ENCODE measurements around the gene G2E3. TPM values are rescaled to one million over a fixed set of nuclear protein-coding genes. Genes with fewer than 3 reads are reported as not detected.

Gene G2E3
- total and polyA plus RNA-seq, 2 donors from 2014 or later: 4.4 to 20.5 TPM

DNA sequence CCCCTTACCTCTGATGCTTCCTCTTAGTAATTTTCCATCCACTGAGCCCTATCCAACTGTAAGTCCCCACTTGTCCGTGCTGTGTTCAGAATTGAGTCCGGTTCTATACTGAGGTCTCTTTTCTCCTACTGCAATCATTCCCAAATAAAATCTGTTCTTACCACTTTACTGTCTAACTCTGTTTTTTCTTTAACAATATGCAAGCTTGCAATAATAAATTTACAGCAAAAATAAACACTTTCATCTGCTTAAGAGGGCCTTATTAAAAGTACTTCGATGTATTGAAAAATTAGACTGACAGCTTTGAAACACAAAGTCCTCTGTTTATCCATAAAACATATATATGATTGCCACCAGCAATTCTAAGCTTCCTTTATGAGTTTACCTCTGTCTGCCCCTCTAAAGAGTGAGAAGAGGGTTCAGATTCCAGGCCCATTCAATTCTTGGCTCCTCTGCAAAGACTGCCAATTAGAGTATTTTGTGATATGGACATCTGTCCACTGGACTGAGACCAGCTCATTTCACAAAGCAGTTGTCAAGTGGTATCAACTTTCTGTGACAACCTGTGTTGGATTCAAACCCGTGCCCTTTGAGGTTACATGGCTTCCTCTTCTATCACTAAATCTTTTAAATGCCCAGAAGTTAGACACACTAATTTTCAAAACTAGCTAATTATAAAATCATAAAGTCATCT is 39.9 kb upstream of the G2E3 start:
- intact Hi-C loops (cut with DNase I): no loop called here
- H3K9me3 ChIP-seq (ENCODE audit: control insufficient read depth in 2 of 3, insufficient read depth in 1 of 3, low read length in 3 of 3): no peaks in the 10 kb centered on the region
- H3K4me3 ChIP-seq (ENCODE audit: low read length in 3 of 3): no peak overlapping the region
- H3K9ac ChIP-seq (ENCODE audit: low read length in 3 of 3): no peak overlapping the region
- TF ChIP-seq CTCF (IDR thresholded peaks at IDR 0.05; ENCODE audit: borderline replicate concordance, extremely low read depth, insufficient read depth): no peak
- DNase-seq: no peak
- H3K27ac ChIP-seq (ENCODE audit: low read depth in 2 of 2, low read length in 2 of 2): no peak overlapping the region
- no peaks in the 10 kb centered on the region for H3K27me3 ChIP-seq (ENCODE audit: control insufficient read depth, insufficient read depth, low read length)
- no peak for FAIRE-seq
- no peaks in the 10 kb centered on the region for H3K36me3 ChIP-seq (ENCODE audit: control insufficient read depth in 2 of 3, insufficient read depth in 3 of 3, low read length in 3 of 3)
- H3K4me1 ChIP-seq (ENCODE audit: control insufficient read depth in 2 of 3, insufficient read depth in 2 of 3, low read depth in 1 of 3, low read length in 3 of 3): no peaks in the 10 kb centered on the region

DNA sequence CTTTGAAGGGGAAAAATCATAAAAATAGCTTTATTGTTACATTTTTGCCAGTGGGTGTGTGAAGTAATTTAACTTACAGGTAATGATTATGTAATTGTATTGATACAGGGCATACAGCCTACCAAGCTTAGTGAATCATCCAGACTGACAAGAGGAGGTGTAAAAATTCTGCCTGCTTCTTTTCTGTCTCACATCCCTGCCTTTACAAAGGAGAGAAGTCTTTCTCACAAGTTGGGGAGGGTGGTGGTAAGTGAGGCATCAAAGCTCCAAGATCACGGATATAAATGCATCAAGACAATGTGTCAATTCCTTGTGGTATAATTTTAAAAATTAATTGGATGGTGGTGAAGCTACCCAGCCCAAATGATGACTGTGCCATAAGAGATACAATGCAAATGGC is 39.0 kb upstream of the G2E3 start:
- H3K27me3 ChIP-seq (ENCODE audit: control insufficient read depth, insufficient read depth, low read length): no peaks in the 10 kb centered on the region
- no peak overlapping the region for H3K27ac ChIP-seq (ENCODE audit: low read depth in 2 of 2, low read length in 2 of 2)
- H3K36me3 ChIP-seq (ENCODE audit: control insufficient read depth in 2 of 3, insufficient read depth in 3 of 3, low read length in 3 of 3): no peaks in the 10 kb centered on the region
- H3K9me3 ChIP-seq (ENCODE audit: control insufficient read depth in 2 of 3, insufficient read depth in 1 of 3, low read length in 3 of 3): no peaks in the 10 kb centered on the region
- FAIRE-seq (no peak), DNase-seq (no peak)
- intact Hi-C loops (cut with DNase I): no loop called here
- H3K4me1 ChIP-seq (ENCODE audit: control insufficient read depth in 2 of 3, insufficient read depth in 2 of 3, low read depth in 1 of 3, low read length in 3 of 3): no peaks in the 10 kb centered on the region
- no peak overlapping the region for H3K9ac ChIP-seq (ENCODE audit: low read length in 3 of 3)
- no peak overlapping the region for H3K4me3 ChIP-seq (ENCODE audit: low read length in 3 of 3)
- TF ChIP-seq CTCF (IDR thresholded peaks at IDR 0.05; ENCODE audit: borderline replicate concordance, extremely low read depth, insufficient read depth): no peak

DNA sequence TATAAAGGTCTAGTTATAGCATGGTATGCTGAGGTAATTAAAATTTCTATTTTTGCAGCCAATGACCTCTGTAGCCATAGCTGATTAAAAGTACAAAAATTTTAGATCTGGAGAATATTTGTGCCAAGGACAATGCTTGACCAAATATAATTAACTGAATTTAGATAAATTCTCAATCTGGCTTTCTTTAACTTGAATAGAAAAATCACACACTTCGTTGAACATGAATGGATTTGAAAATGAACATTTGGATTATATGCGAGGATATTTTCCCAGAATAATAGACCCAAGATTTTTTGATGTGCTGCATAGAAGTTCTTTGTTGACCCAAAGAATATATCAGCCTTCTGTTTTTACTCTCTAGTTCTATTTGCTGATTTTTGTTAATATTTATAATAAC is 38.4 kb upstream of the G2E3 start:
- no peak for DNase-seq
- H3K9me3 ChIP-seq (ENCODE audit: control insufficient read depth in 2 of 3, insufficient read depth in 1 of 3, low read length in 3 of 3): no peaks in the 10 kb centered on the region
- H3K9ac ChIP-seq (ENCODE audit: low read length in 3 of 3): no peak overlapping the region
- intact Hi-C loops (cut with DNase I): no loop called here
- no peaks in the 10 kb centered on the region for H3K27me3 ChIP-seq (ENCODE audit: control insufficient read depth, insufficient read depth, low read length)
- H3K4me3 ChIP-seq (ENCODE audit: low read length in 3 of 3): no peak overlapping the region
- H3K27ac ChIP-seq (ENCODE audit: low read depth in 2 of 2, low read length in 2 of 2): no peak overlapping the region
- no peaks in the 10 kb centered on the region for H3K4me1 ChIP-seq (ENCODE audit: control insufficient read depth in 2 of 3, insufficient read depth in 2 of 3, low read depth in 1 of 3, low read length in 3 of 3)
- TF ChIP-seq CTCF (IDR thresholded peaks at IDR 0.05; ENCODE audit: borderline replicate concordance, extremely low read depth, insufficient read depth): no peak
- H3K36me3 ChIP-seq (ENCODE audit: control insufficient read depth in 2 of 3, insufficient read depth in 3 of 3, low read length in 3 of 3): no peaks in the 10 kb centered on the region
- FAIRE-seq: no peak
